Measurements from ENCODE around the gene ZMYND15. TPM values are rescaled to one million over a fixed set of nuclear protein-coding genes. Genes with fewer than 3 reads are reported as not detected.

Gene ZMYND15
- total RNA-seq, 4 donors from 2014 or later, result 0.82 to 1.4 TPM; not detected in 2

GRCh38 chr17:4738136-4739121 is 1.2 kb upstream of the ZMYND15 start:
- peak; percentile 57 for DNase-seq
- Histone ChIP-seq H3K4me1 (peaks cover 6 to 16% (median 13%) of the 10 kb centered on the region in 4 donors), H3K9me3 (no peaks in the 10 kb centered on the region), H3K36me3 (no peaks in the 10 kb centered on the region), H3K27ac (peak overlapping the region; percentile 42 to 75 (median 72)), H3K4me3 (peak overlapping the region; percentile 63 to 94 (median 80)), H3K27me3 (no peaks in the 10 kb centered on the region)
- intact Hi-C loops (cut with DNase I; ENCODE audit: low total_unique reads) (loop anchor here (10.0 kb wide), 2 partner anchors 46 to 156 kb away; partner anchors contain the start of genes C17orf107, GLTPD2 and VMO1), in situ Hi-C loops (cut with MboI; ENCODE audit: low pct_ligation_motif_present in 1 of 4, low pct_unique_long_range_greater_than_20kb in 1 of 4, low sequenced_read_pairs in 3 of 4) (loop anchor here in 2 of 4 donors (10.0 kb wide), 2 partner anchors 46 to 146 kb away; partner anchors contain the start of genes GLTPD2 (in 1 of the 2) and VMO1 (in 1 of the 2))
- TF ChIP-seq POLR2A (IDR thresholded peaks at IDR 0.05) (peak; percentile 47), CTCF (IDR thresholded peaks at IDR 0.05) (no peak), EP300 (IDR thresholded peaks at IDR 0.05; ENCODE audit: low read depth) (no peak), POLR2AphosphoS5 (IDR thresholded peaks at IDR 0.05) (peak in 2 of 3 donors; percentile 45 to 46)
- whole genome bisulfite sequencing, 2 donors (ENCODE audit: low coverage in 1 of 2), result 16 to 43% methylated on average over 4 to 41 of the region's 41 CpGs

GRCh38 chr17:4740025-4740351 is 355 bp downstream of the ZMYND15 start:
- intact Hi-C loops (cut with DNase I; ENCODE audit: low total_unique reads) (no loop called here), in situ Hi-C loops (cut with MboI; ENCODE audit: low pct_ligation_motif_present in 1 of 4, low pct_unique_long_range_greater_than_20kb in 1 of 4, low sequenced_read_pairs in 3 of 4) (no loop called here)
- peaks cover 8% of the 10 kb centered on the region for H3K27me3 ChIP-seq
- 9% methylated on average over 13 of the region's 13 CpGs; no CpG with 5 or more reads in 1 of the 2 donors for WGBS, 2 donors (ENCODE audit: low coverage in 1 of 2)
- H3K27ac ChIP-seq, result peak overlapping the region in 3 of 4 donors; percentile 70 to 75 (median 75)
- no peaks in the 10 kb centered on the region for H3K9me3 ChIP-seq
- no peaks in the 10 kb centered on the region for H3K36me3 ChIP-seq
- TF ChIP-seq POLR2A (IDR thresholded peaks at IDR 0.05) (no peak), POLR2AphosphoS5 (IDR thresholded peaks at IDR 0.05) (no peak), CTCF (IDR thresholded peaks at IDR 0.05) (no peak)
- DNase-seq, result no peak
- peaks cover 6 to 18% (median 13%) of the 10 kb centered on the region in 4 donors for H3K4me1 ChIP-seq
- H3K4me3 ChIP-seq, result peak overlapping the region; percentile 63 to 94 (median 80)

GRCh38 chr17:4740584-4740983 is 951 bp downstream of the ZMYND15 start:
- Histone ChIP-seq H3K27me3 (peaks cover 14% of the 10 kb centered on the region), H3K9me3 (no peaks in the 10 kb centered on the region), H3K27ac (no peak overlapping the region), H3K4me1 (peaks cover 6 to 24% (median 17%) of the 10 kb centered on the region in 4 donors), H3K36me3 (no peaks in the 10 kb centered on the region), H3K4me3 (peak overlapping the region in 1 of 4 donors; percentile 76)
- TF ChIP-seq CTCF (IDR thresholded peaks at IDR 0.05) (no peak), POLR2A (IDR thresholded peaks at IDR 0.05) (no peak), POLR2AphosphoS5 (IDR thresholded peaks at IDR 0.05) (no peak), EP300 (IDR thresholded peaks at IDR 0.05; ENCODE audit: low read depth) (no peak)
- intact Hi-C loops (cut with DNase I; ENCODE audit: low total_unique reads) (no loop called here), in situ Hi-C loops (cut with MboI; ENCODE audit: low pct_ligation_motif_present in 1 of 4, low pct_unique_long_range_greater_than_20kb in 1 of 4, low sequenced_read_pairs in 3 of 4) (no loop called here)
- WGBS, 2 donors (ENCODE audit: low coverage in 1 of 2), result 98% methylated on average over 8 of the region's 8 CpGs; no CpG with 5 or more reads in 1 of the 2 donors
- no peak for DNase-seq

GRCh38 chr17:4741544-4741943 is 1.9 kb downstream of the ZMYND15 start:
- no peak overlapping the region for H3K4me3 ChIP-seq
- no peak for DNase-seq
- in situ Hi-C loops (cut with MboI; ENCODE audit: low pct_ligation_motif_present in 1 of 4, low pct_unique_long_range_greater_than_20kb in 1 of 4, low sequenced_read_pairs in 3 of 4) (no loop called here), intact Hi-C loops (cut with DNase I; ENCODE audit: low total_unique reads) (no loop called here)
- 96% methylated on average over 8 of the region's 8 CpGs; no CpG with 5 or more reads in 1 of the 2 donors for WGBS, 2 donors (ENCODE audit: low coverage in 1 of 2)
- peaks cover 17% of the 10 kb centered on the region for H3K27me3 ChIP-seq
- H3K9me3 ChIP-seq, result no peaks in the 10 kb centered on the region
- H3K4me1 ChIP-seq, result peaks cover 6 to 26% (median 18%) of the 10 kb centered on the region in 4 donors
- no peak overlapping the region for H3K27ac ChIP-seq
- no peaks in the 10 kb centered on the region for H3K36me3 ChIP-seq
- TF ChIP-seq EP300 (IDR thresholded peaks at IDR 0.05; ENCODE audit: low read depth) (no peak), POLR2A (IDR thresholded peaks at IDR 0.05) (no peak), POLR2AphosphoS5 (IDR thresholded peaks at IDR 0.05) (no peak), CTCF (IDR thresholded peaks at IDR 0.05) (no peak)
